Choroid plexus epithelial cell (primary cell): ENCODE results near the gene TOLLIP.

Experiments
- DNase-seq: peaks from one replicate; pipeline ENCODE4 v3.0.0-alpha.2; 2010; ENCODE audit warnings: low read depth
- H3K4me3 ChIP-seq: 2 replicates; pipeline ENCODE4 v1.5.1; 2011; ENCODE audit warnings: low read depth, mild to moderate bottlenecking, control low read depth, low read length, moderate library complexity
- TF ChIP-seq, protein P1 (sequence below): conservative IDR thresholded peaks from 2 replicates; pipeline ENCODE4 v1.5.1; 2011; ENCODE audit warnings: low read depth, mild to moderate bottlenecking, control low read depth, inconsistent platforms, low read length, moderate library complexity

Gene TOLLIP

DNA sequence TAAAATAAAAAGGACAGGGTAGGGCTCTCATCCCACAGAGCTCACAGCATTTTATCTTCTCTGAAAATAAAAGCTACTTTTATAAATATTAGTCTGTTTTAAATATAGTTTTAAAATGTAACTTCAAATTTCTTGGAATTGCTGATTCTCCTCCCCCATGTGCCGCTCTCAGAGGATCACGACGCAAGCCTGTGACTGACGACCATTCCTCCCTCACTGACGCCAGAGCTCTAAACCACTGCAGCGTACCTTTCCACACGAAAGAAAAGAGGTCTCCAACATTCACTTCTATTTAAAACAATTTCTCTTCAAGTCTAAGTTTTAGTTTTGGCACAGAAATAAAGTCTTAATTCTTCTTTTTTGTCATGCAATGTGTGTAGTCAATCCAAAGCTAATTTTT lies 9.3 kb downstream of the TOLLIP start:
- DNase-seq = no peak
- H3K4me3 ChIP-seq = no peak overlapping the region
- TF ChIP-seq, protein P1, sequence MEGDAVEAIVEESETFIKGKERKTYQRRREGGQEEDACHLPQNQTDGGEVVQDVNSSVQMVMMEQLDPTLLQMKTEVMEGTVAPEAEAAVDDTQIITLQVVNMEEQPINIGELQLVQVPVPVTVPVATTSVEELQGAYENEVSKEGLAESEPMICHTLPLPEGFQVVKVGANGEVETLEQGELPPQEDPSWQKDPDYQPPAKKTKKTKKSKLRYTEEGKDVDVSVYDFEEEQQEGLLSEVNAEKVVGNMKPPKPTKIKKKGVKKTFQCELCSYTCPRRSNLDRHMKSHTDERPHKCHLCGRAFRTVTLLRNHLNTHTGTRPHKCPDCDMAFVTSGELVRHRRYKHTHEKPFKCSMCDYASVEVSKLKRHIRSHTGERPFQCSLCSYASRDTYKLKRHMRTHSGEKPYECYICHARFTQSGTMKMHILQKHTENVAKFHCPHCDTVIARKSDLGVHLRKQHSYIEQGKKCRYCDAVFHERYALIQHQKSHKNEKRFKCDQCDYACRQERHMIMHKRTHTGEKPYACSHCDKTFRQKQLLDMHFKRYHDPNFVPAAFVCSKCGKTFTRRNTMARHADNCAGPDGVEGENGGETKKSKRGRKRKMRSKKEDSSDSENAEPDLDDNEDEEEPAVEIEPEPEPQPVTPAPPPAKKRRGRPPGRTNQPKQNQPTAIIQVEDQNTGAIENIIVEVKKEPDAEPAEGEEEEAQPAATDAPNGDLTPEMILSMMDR = no peak

DNA sequence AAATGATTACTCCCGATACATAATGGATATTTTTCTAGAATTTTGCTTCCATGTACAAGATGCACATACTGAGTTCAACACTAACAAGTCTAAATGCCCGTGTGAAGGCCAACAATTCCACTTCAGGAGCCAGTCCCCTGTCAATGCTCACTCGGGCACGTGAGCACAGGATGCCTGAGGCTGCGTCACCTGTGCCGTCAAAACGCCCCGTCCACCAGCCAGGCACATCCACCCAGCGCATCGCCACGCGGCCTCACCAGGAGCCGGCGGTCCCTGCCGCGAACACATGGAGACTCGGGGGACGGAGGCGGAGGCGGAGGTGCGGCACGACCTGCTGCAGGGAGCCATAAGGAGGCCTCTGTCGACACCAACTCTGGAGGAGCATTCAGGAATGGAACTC lies 9.8 kb downstream of the TOLLIP start:
- H3K4me3 ChIP-seq = no peak overlapping the region
- DNase-seq = no peak

DNA sequence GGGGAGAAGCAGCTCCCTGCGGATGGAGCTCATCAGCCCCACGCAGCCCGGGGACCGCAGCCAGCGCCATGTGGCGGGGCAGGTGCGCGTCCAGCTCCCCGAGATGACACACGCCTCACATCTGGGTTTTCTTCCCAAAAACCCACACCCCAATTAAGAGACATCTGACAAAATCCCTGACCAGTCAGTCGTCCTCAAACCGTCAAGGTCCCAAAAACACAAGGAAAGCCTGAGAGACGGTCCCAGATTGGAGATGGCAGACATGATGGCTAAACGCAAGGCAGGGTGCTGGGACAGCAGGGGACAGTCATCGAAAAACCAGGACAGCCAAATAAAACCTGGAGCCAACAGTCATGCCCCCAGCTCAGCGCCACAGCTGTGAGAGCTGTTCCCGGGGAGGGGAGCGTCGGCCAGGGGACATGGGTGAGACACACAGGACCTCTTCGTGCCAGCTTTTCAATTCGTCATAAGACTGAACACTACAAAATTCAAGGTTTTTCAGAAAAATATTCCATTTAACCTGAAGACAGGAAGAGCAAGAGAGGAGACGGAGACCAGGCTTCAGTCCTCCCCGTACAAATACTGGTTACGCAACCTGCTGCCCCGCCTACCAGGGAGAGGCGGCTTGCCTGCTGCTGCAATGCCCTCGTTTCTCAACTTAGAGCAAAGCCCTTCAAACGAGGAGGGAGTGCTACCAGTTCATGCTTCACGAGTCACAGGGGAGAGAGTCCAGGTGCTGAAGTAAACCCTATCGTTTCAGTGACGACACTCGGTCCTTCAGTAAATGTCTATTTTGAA lies 10.5 kb downstream of the TOLLIP start:
- DNase-seq = peak; percentile 88
- TF ChIP-seq, protein P1 = no peak
- no peak overlapping the region for H3K4me3 ChIP-seq

More for the DNA sequence above, 9.8 kb downstream of the TOLLIP start:
- TF ChIP-seq, protein P1 = no peak

DNA sequence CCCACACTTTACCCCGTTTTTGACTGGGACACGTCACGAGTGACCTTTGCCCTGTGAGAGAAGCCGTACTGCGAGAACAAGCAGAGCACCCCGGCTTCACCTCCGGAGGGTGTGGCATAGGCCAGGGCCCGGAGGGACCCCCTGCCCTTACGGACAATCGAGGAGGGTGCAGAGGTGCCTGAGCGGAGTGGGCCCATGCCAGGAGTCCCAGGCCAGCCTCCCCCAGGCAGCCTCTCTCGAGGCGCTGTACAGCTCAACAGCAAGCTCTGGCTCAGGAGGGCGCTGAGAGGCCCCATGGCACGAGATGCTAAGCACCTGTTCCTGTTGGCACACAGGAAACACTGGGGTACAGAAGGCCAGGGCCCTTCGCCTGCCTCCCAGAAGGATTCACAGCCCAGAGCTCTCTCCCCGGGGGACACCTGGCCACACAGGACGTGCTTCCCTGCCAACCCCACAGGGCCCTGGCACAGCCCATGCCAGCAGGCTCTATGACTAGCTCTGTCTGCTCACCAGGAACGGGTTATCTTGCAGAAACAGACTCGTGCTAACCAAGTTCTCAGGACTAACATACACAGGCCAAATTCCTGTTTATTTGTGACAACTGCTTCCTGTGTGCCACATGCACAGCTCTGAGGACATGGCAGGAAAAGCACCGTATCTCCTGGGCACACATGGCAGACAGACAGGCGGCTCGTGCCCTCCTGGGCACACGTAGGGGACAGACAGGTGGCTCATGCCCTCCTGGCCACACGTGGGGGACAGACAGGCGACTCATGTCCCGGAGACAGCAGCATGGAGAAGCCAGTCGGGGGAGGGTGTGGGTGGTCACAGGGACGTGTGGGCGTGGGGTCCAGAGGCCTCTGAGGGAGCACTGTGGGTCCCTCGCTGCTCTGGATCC lies 11.6 kb downstream of the TOLLIP start:
- no peak overlapping the region for H3K4me3 ChIP-seq
- TF ChIP-seq, protein P1 = no peak
- no peak for DNase-seq

DNA sequence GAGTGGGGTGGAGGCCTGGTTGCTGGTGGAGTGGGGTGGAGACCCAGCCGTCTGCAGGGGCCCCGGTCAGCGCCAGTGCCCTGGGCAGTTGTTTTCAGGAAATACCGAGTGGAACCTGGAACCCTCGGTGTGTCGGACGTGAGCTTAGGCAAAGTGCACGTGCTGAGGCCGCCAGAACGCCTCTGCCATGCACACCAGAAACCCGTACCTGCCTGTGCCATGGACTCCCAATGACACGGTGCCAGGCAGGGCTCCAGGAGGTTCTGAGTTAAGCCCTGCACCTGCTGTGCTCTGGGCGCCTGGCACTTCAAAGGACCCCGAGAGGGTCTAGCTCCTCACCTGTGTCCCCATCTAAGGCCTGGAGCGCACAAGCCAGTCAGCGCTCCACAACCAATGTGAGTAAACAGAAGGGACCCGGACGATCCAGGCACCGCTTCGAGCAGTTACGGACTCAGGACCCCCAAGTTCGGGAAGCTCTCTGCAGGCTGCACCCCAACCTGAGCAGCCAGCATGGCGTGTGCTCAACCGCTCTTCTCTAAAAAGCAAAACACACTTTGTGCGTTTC lies 12.3 kb downstream of the TOLLIP start:
- DNase-seq = no peak
- H3K4me3 ChIP-seq = no peak overlapping the region
- TF ChIP-seq, protein P1 = no peak

DNA sequence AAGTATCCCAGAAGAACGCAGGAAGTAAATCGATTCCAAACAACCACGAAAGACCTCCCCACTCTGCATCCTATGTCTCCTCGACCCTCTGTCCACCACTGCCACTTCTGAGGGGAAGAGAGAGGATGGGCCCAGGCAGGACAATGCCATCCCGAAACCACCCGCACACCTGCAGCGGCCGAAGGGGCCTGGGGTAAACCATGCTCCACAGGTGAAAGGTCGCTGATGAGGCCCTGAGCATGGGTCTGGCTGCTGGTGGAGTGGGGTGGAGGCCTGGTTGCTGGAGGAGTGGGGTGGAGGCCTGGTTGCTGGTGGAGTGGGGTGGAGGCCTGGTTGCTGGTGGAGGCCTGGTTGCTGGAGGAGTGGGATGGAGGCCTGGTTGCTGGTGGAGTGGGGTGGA lies 13.1 kb downstream of the TOLLIP start:
- TF ChIP-seq, protein P1 = no peak
- H3K4me3 ChIP-seq = no peak overlapping the region
- DNase-seq = no peak
